Skeletal muscle cell (primary cell): Measurements from ENCODE around the gene DCTN5.
A peak's percentile ranks its signal among the peaks of the same experiment; 100 is the strongest.

Source experiments
- DNase-seq: peaks from one replicate; pipeline ENCODE4 v3.0.0-alpha.2; 2010; ENCODE audit warnings: low read depth
- H3K4me3 ChIP-seq: 2 replicates; pipeline ENCODE4 v1.5.1; 2011; ENCODE audit warnings: low read depth, mild to moderate bottlenecking, control low read depth, low read length, moderate library complexity

Gene DCTN5

GRCh38 chr16:23650674-23651416, 9.6 kb downstream of the DCTN5 start:
- DNase-seq = no peak

GRCh38 chr16:23651943-23652468, 10.7 kb downstream of the DCTN5 start:
- no peak for DNase-seq
- H3K4me3 ChIP-seq = no peak overlapping the region

More at GRCh38 chr16:23650674-23651416, 9.6 kb downstream of the DCTN5 start:
- H3K4me3 ChIP-seq = no peak overlapping the region

GRCh38 chr16:23663918-23664317, 22.7 kb downstream of the DCTN5 start:
- no peak overlapping the region for H3K4me3 ChIP-seq
- DNase-seq = no peak

- DNase-seq = no peak
- H3K4me3 ChIP-seq = no peak overlapping the region
Measured at GRCh38 chr16:23666571-23667354, 25.5 kb downstream of the DCTN5 start.

GRCh38 chr16:23667355-23667659, 26.0 kb downstream of the DCTN5 start:
- no peak overlapping the region for H3K4me3 ChIP-seq
- DNase-seq = no peak

- no peak for DNase-seq
Measured at GRCh38 chr16:23668225-23668624, 27.0 kb downstream of the DCTN5 start.

GRCh38 chr16:23668873-23669272, 27.6 kb downstream of the DCTN5 start:
- DNase-seq = no peak
- H3K4me3 ChIP-seq = no peak overlapping the region

More at GRCh38 chr16:23668225-23668624, 27.0 kb downstream of the DCTN5 start:
- H3K4me3 ChIP-seq = no peak overlapping the region

- peak; percentile 43 for DNase-seq
- H3K4me3 ChIP-seq = no peak overlapping the region
Measured at GRCh38 chr16:23670137-23670776, 29.0 kb downstream of the DCTN5 start.

GRCh38 chr16:23673971-23674614, 32.8 kb downstream of the DCTN5 start:
- H3K4me3 ChIP-seq = no peak overlapping the region
- DNase-seq = no peak

- DNase-seq = no peak
- H3K4me3 ChIP-seq = no peak overlapping the region
Measured at GRCh38 chr16:23676924-23677480, 35.7 kb downstream of the DCTN5 start.

GRCh38 chr16:23678430-23679273, 37.4 kb downstream of the DCTN5 start, which contains the start of gene PLK1:
PLK1 (plus strand) TSS chr16:23678889; CDS start chr16:23678933, 44 bp downstream.
- peak; percentile 25 for DNase-seq
- peak within 1 kb of the TSS; percentile 69 for H3K4me3 ChIP-seq

GRCh38 chr16:23679274-23679985, 38.2 kb downstream of the DCTN5 start:
- no peak for DNase-seq
- peak overlapping the region; percentile 69 for H3K4me3 ChIP-seq

GRCh38 chr16:23679986-23680336, 38.7 kb downstream of the DCTN5 start:
- DNase-seq = no peak
- peak overlapping the region; percentile 69 for H3K4me3 ChIP-seq

- no peak for DNase-seq
- no peak overlapping the region for H3K4me3 ChIP-seq
Measured at GRCh38 chr16:23682181-23682580, 40.9 kb downstream of the DCTN5 start.

GRCh38 chr16:23683487-23683886, 42.2 kb downstream of the DCTN5 start:
- no peak for DNase-seq
- H3K4me3 ChIP-seq = no peak overlapping the region

GRCh38 chr16:23687034-23687808, 46.0 kb downstream of the DCTN5 start:
- DNase-seq = no peak
- H3K4me3 ChIP-seq = no peak overlapping the region

GRCh38 chr16:23689442-23690187, 48.3 kb downstream of the DCTN5 start:
- DNase-seq = no peak
- no peak overlapping the region for H3K4me3 ChIP-seq
